Inflammatory macrophage treated with lipopolysaccharide for 4 hours (primary cell): ENCODE results near the gene MLX.
A peak's percentile ranks its signal among the peaks of the same experiment; 100 is the strongest.
"Not testable (repeated sequence)": the region's sequence is repeated elsewhere in the genome, so short reads cannot be mapped to it uniquely, and the experiment has no call there.

Source experiments
- DNase-seq: peaks from one replicate; pipeline ENCODE4 v3.0.0-alpha.2; 2020

The MLX gene

GRCh38 chr17:42536372-42537155, 30.3 kb upstream of the MLX start:
- DNase-seq, result peak; percentile 79

- no peak for DNase-seq
Measured at GRCh38 chr17:42537156-42537805, 29.6 kb upstream of the MLX start.

- DNase-seq, result no peak
Measured at GRCh38 chr17:42537826-42538451, 29.0 kb upstream of the MLX start.

GRCh38 chr17:42538482-42538881, 28.4 kb upstream of the MLX start:
- DNase-seq, result no peak

- DNase-seq, result not testable (repeated sequence)
Measured at GRCh38 chr17:42540558-42540957, 26.3 kb upstream of the MLX start.

- no peak for DNase-seq
Measured at GRCh38 chr17:42541041-42541833, 25.7 kb upstream of the MLX start.

GRCh38 chr17:42543190-42544079, 23.5 kb upstream of the MLX start:
- DNase-seq, result no peak

GRCh38 chr17:42544874-42545283, 22.0 kb upstream of the MLX start:
- no peak for DNase-seq

GRCh38 chr17:42545755-42546505, 21.0 kb upstream of the MLX start:
- DNase-seq, result not testable (repeated sequence)

- DNase-seq, result no peak
Measured at GRCh38 chr17:42547001-42547461, 19.9 kb upstream of the MLX start.

- DNase-seq, result no peak
Measured at GRCh38 chr17:42547698-42548069, 19.2 kb upstream of the MLX start.

- DNase-seq, result no peak
Measured at GRCh38 chr17:42548070-42548837, 18.6 kb upstream of the MLX start.

GRCh38 chr17:42548993-42549755, 17.7 kb upstream of the MLX start:
- no peak for DNase-seq

- DNase-seq, result not testable (repeated sequence)
Measured at GRCh38 chr17:42552736-42553135, 14.2 kb upstream of the MLX start, which contains the start of gene HSD17B1. HSD17B1 (plus strand) TSS chr17:42552923; CDS start chr17:42552934, 11 bp downstream.

GRCh38 chr17:42553161-42553818, 13.6 kb upstream of the MLX start:
- DNase-seq, result no peak

GRCh38 chr17:42553866-42554249, 13.0 kb upstream of the MLX start:
- no peak for DNase-seq

- DNase-seq, result peak; percentile 73
Measured at GRCh38 chr17:42554250-42555121, 12.4 kb upstream of the MLX start.

GRCh38 chr17:42555122-42555622, 11.7 kb upstream of the MLX start:
- DNase-seq, result no peak
